ENCODE measurements around the gene NYAP2.

NYAP2 gene

DNA sequence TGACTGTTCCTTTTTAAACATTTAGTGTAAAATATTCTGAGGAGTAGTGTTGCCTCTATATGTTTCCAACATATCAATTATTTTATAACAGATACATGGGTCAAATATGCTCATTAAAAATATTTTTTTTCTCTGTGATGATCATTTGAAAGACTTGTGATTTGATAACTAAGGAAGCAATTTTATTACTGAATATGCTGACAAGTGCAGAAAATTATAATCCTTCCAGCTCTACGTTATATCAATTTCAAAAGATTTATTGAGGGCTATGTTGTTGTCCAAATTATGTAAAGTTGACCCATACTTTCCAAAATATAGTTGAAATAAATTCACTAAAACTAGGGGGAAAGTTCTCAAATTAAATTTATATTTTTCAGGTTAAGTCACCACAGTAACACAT lies 290.6 kb downstream of the NYAP2 start:
- no peak for DNase-seq (ENCODE audit: low read depth, low spot score)
- no peak overlapping the region for H3K4me3 ChIP-seq (ENCODE audit: insufficient read length, low read depth)
- no peak overlapping the region for H3K9ac ChIP-seq (ENCODE audit: insufficient read length, low read depth)
- H3K4me1 ChIP-seq (ENCODE audit: insufficient read depth, insufficient read length), result no peaks in the 10 kb centered on the region
- H3K27me3 ChIP-seq (ENCODE audit: insufficient read depth, insufficient read length), result no peaks in the 10 kb centered on the region
- TF ChIP-seq YY1 (IDR thresholded peaks at IDR 0.05; ENCODE audit: insufficient read depth, insufficient read length), result no peak
- TF ChIP-seq SUZ12 (IDR thresholded peaks at IDR 0.05; ENCODE audit: extremely low read depth, insufficient read depth, insufficient read length), result no peak
- TF ChIP-seq ZNF274 (IDR thresholded peaks at IDR 0.05; ENCODE audit: low read depth, low read length), result no peak
- no peaks in the 10 kb centered on the region for H3K36me3 ChIP-seq (ENCODE audit: insufficient read depth, insufficient read length, low read length)
- no peaks in the 10 kb centered on the region for H3K9me3 ChIP-seq (ENCODE audit: insufficient read depth, low read length)

GRCh38 chr2:225691711-225692110 lies 292.2 kb downstream of the NYAP2 start:
- H3K27me3 ChIP-seq (ENCODE audit: insufficient read depth, insufficient read length), result no peaks in the 10 kb centered on the region
- H3K36me3 ChIP-seq (ENCODE audit: insufficient read depth, insufficient read length, low read length), result no peaks in the 10 kb centered on the region
- no peaks in the 10 kb centered on the region for H3K9me3 ChIP-seq (ENCODE audit: insufficient read depth, low read length)
- TF ChIP-seq YY1 (IDR thresholded peaks at IDR 0.05; ENCODE audit: insufficient read depth, insufficient read length) (no peak), ZNF274 (IDR thresholded peaks at IDR 0.05; ENCODE audit: low read depth, low read length) (no peak), SUZ12 (IDR thresholded peaks at IDR 0.05; ENCODE audit: extremely low read depth, insufficient read depth, insufficient read length) (no peak)
- H3K9ac ChIP-seq (ENCODE audit: insufficient read length, low read depth), result no peak overlapping the region
- H3K4me1 ChIP-seq (ENCODE audit: insufficient read depth, insufficient read length), result no peaks in the 10 kb centered on the region
- no peak for DNase-seq (ENCODE audit: low read depth, low spot score)
- H3K4me3 ChIP-seq (ENCODE audit: insufficient read length, low read depth), result no peak overlapping the region

DNA sequence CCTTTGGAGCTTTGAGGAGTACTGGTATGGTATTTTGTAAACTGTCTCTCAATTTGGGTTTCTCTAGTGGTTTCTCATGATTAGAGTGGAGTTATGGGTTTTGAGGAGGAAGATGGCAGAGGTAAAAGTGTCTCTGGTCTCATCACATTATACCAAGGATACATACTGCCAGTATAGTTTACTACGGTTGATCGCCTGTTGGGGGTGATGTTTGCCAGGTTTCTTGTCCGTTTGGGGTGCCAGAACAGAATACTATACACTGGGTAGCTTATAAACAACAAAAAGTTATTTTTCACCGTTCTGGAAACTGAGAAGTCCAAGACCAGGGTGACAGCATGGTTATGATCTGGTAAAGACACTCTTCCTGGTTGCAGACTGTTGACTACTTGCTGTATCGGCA lies 293.7 kb downstream of the NYAP2 start:
- Histone ChIP-seq H3K4me3 (ENCODE audit: insufficient read length, low read depth) (no peak overlapping the region), H3K27me3 (ENCODE audit: insufficient read depth, insufficient read length) (no peaks in the 10 kb centered on the region), H3K4me1 (ENCODE audit: insufficient read depth, insufficient read length) (no peaks in the 10 kb centered on the region), H3K36me3 (ENCODE audit: insufficient read depth, insufficient read length, low read length) (no peaks in the 10 kb centered on the region), H3K9me3 (ENCODE audit: insufficient read depth, low read length) (no peaks in the 10 kb centered on the region), H3K9ac (ENCODE audit: insufficient read length, low read depth) (no peak overlapping the region)
- TF ChIP-seq SUZ12 (IDR thresholded peaks at IDR 0.05; ENCODE audit: extremely low read depth, insufficient read depth, insufficient read length) (no peak), YY1 (IDR thresholded peaks at IDR 0.05; ENCODE audit: insufficient read depth, insufficient read length) (no peak), ZNF274 (IDR thresholded peaks at IDR 0.05; ENCODE audit: low read depth, low read length) (no peak)
- no peak for DNase-seq (ENCODE audit: low read depth, low spot score)

- H3K4me3 ChIP-seq (ENCODE audit: insufficient read length, low read depth), result no peak overlapping the region
- no peaks in the 10 kb centered on the region for H3K36me3 ChIP-seq (ENCODE audit: insufficient read depth, insufficient read length, low read length)
- TF ChIP-seq YY1 (IDR thresholded peaks at IDR 0.05; ENCODE audit: insufficient read depth, insufficient read length) (no peak), ZNF274 (IDR thresholded peaks at IDR 0.05; ENCODE audit: low read depth, low read length) (no peak)
- no peak for DNase-seq (ENCODE audit: low read depth, low spot score)
- no peaks in the 10 kb centered on the region for H3K4me1 ChIP-seq (ENCODE audit: insufficient read depth, insufficient read length)
- H3K9me3 ChIP-seq (ENCODE audit: insufficient read depth, low read length), result no peaks in the 10 kb centered on the region
- no peak overlapping the region for H3K9ac ChIP-seq (ENCODE audit: insufficient read length, low read depth)
- H3K27me3 ChIP-seq (ENCODE audit: insufficient read depth, insufficient read length), result no peaks in the 10 kb centered on the region
Observed at GRCh38 chr2:225694664-225695063, 295.2 kb downstream of the NYAP2 start.

- no peak for DNase-seq (ENCODE audit: low read depth, low spot score)
- no peaks in the 10 kb centered on the region for H3K9me3 ChIP-seq (ENCODE audit: insufficient read depth, low read length)
- no peak overlapping the region for H3K9ac ChIP-seq (ENCODE audit: insufficient read length, low read depth)
- H3K4me1 ChIP-seq (ENCODE audit: insufficient read depth, insufficient read length), result no peaks in the 10 kb centered on the region
- H3K36me3 ChIP-seq (ENCODE audit: insufficient read depth, insufficient read length, low read length), result no peaks in the 10 kb centered on the region
- no peaks in the 10 kb centered on the region for H3K27me3 ChIP-seq (ENCODE audit: insufficient read depth, insufficient read length)
- TF ChIP-seq YY1 (IDR thresholded peaks at IDR 0.05; ENCODE audit: insufficient read depth, insufficient read length) (no peak), SUZ12 (IDR thresholded peaks at IDR 0.05; ENCODE audit: extremely low read depth, insufficient read depth, insufficient read length) (no peak)
- no peak overlapping the region for H3K4me3 ChIP-seq (ENCODE audit: insufficient read length, low read depth)
Observed at GRCh38 chr2:225697936-225698335, 298.4 kb downstream of the NYAP2 start.

Measured in NT2/D1 (cell line).